Trophoblast cell (in vitro differentiated cells and primary cell): Measurements from ENCODE around the gene HS3ST2.

Experiments used
- DNase-seq, 2 donors: peaks; one replicate each; pipeline ENCODE4 v3.0.0-alpha.2; 2016
- H2AFZ ChIP-seq: 2 replicates; pipeline ENCODE4 v1.6.1; 2013; ENCODE audit warnings: low read length, moderate library complexity, mild to moderate bottlenecking; ENCODE audit not compliant: insufficient read depth, poor library complexity
- H2AK5ac ChIP-seq: 2 replicates; pipeline ENCODE4 v1.6.1; 2013; ENCODE audit warnings: mild to moderate bottlenecking, low read length
- H2BK120ac ChIP-seq: 2 replicates; pipeline ENCODE4 v1.6.1; 2013; ENCODE audit warnings: low read length, mild to moderate bottlenecking, moderate library complexity; ENCODE audit not compliant: insufficient read depth, poor library complexity
- H2BK12ac ChIP-seq: 2 replicates; pipeline ENCODE4 v1.6.1; 2013; ENCODE audit warnings: mild to moderate bottlenecking, low read length, moderate library complexity
- H2BK5ac ChIP-seq: 2 replicates; pipeline ENCODE4 v1.6.1; 2013; ENCODE audit warnings: low read length, low read depth, moderate library complexity, mild to moderate bottlenecking; ENCODE audit not compliant: poor library complexity
- H3K14ac ChIP-seq: 2 replicates; pipeline ENCODE4 v1.6.1; 2013; ENCODE audit warnings: mild to moderate bottlenecking, low read length
- H3K18ac ChIP-seq: 2 replicates; pipeline ENCODE4 v1.6.1; 2013; ENCODE audit warnings: mild to moderate bottlenecking, low read length
- H3K23ac ChIP-seq: 2 replicates; pipeline ENCODE4 v1.6.1; 2013; ENCODE audit warnings: low read length
- H3K27ac ChIP-seq: 2 replicates; pipeline ENCODE4 v1.5.1; 2013; ENCODE audit warnings: low read depth, mild to moderate bottlenecking, inconsistent platforms, low read length, moderate library complexity
- H3K27me3 ChIP-seq: 2 replicates; pipeline ENCODE4 v1.6.1; 2013; ENCODE audit warnings: inconsistent platforms, mild to moderate bottlenecking, low read length, moderate library complexity; ENCODE audit not compliant: insufficient read depth
- H3K36me3 ChIP-seq, 2 experiments: 1 replicate in 1 of 2; 2 replicates in 1 of 2; pipeline ENCODE4 v1.6.1; 2013; ENCODE audit warnings: low read length in 2 of 2, mild to moderate bottlenecking in 2 of 2, moderate library complexity in 1 of 2; ENCODE audit not compliant: insufficient read depth in 2 of 2, control insufficient read depth in 1 of 2
- H3K4ac ChIP-seq: 2 replicates; pipeline ENCODE4 v1.6.1; 2013; ENCODE audit warnings: low read depth, mild to moderate bottlenecking, low read length, moderate library complexity
- H3K4me1 ChIP-seq, 2 experiments: 1 replicate in 1 of 2; 2 replicates in 1 of 2; pipeline ENCODE4 v1.6.1; 2013; ENCODE audit warnings: low read length in 2 of 2, mild to moderate bottlenecking in 2 of 2, moderate library complexity in 1 of 2; ENCODE audit not compliant: insufficient read depth in 2 of 2, control insufficient read depth in 1 of 2
- H3K4me2 ChIP-seq: 2 replicates; pipeline ENCODE4 v1.6.1; 2013; ENCODE audit warnings: inconsistent platforms, mild to moderate bottlenecking, low read length, moderate library complexity
- H3K4me3 ChIP-seq: 2 replicates; pipeline ENCODE4 v1.5.1; 2013; ENCODE audit warnings: mild to moderate bottlenecking, low read depth, low read length, inconsistent platforms
- H3K79me1 ChIP-seq: one replicate; pipeline ENCODE4 v1.6.1; 2013; ENCODE audit warnings: low read length
- H3K79me2 ChIP-seq: 2 replicates; pipeline ENCODE4 v1.6.1; 2013; ENCODE audit warnings: low read length, mild to moderate bottlenecking; ENCODE audit not compliant: control insufficient read depth, insufficient read depth, poor library complexity
- H3K9ac ChIP-seq: 2 replicates; pipeline ENCODE4 v1.6.1; 2013; ENCODE audit warnings: mild to moderate bottlenecking, low read length
- H3K9me3 ChIP-seq: 2 replicates; pipeline ENCODE4 v1.6.1; 2013; ENCODE audit warnings: low read depth, mild to moderate bottlenecking, control low read depth, inconsistent platforms, low read length; ENCODE audit not compliant: insufficient read depth
- H4K12ac ChIP-seq: 2 replicates; pipeline ENCODE4 v1.6.1; 2013; ENCODE audit warnings: low read depth, mild to moderate bottlenecking, low read length, moderate library complexity
- H4K8ac ChIP-seq: 2 replicates; pipeline ENCODE4 v1.6.1; 2013; ENCODE audit warnings: low read depth, mild to moderate bottlenecking, low read length, moderate library complexity
- H4K91ac ChIP-seq: one replicate; pipeline ENCODE4 v1.6.1; 2013; ENCODE audit warnings: low read depth, mild to moderate bottlenecking, low read length, moderate library complexity
- WGBS: extraction: QIAGEN DNeasy Blood & Tissue Kit; methylation state at CpG from one replicate; pipeline ENCODE4 v1.1.7; 2013; ENCODE audit warnings: missing lambda C conversion rate; ENCODE audit not compliant: insufficient read length, insufficient coverage; ENCODE audit errors: extremely low coverage; 5-methylcytosine and 5-hydroxymethylcytosine counted together

HS3ST2 gene

GRCh38 chr16:22784690-22785214 is 29.2 kb upstream of the HS3ST2 start:
- peaks cover 2% of the 10 kb centered on the region for H3K9me3 ChIP-seq
- no peak overlapping the region for H2BK5ac ChIP-seq
- H3K36me3 ChIP-seq, result no peaks in the 10 kb centered on the region
- no peak overlapping the region for H2AFZ ChIP-seq
- no peak for DNase-seq
- no peak overlapping the region for H3K18ac ChIP-seq
- WGBS, result no CpG with 5 or more reads among the region's 6 CpGs
- no peak overlapping the region for H3K9ac ChIP-seq
- no peak overlapping the region for H3K4ac ChIP-seq
- peaks cover 2% of the 10 kb centered on the region in 2 experiments for H3K4me1 ChIP-seq
- H3K27me3 ChIP-seq, result no peaks in the 10 kb centered on the region
- H4K91ac ChIP-seq, result no peak overlapping the region
- no peak overlapping the region for H2BK120ac ChIP-seq
- no peak overlapping the region for H2BK12ac ChIP-seq
- H3K4me2 ChIP-seq, result no peak overlapping the region
- no peak overlapping the region for H4K8ac ChIP-seq
- no peak overlapping the region for H2AK5ac ChIP-seq
- H3K14ac ChIP-seq, result no peak overlapping the region
- no peak overlapping the region for H3K27ac ChIP-seq
- no peaks in the 10 kb centered on the region for H3K79me2 ChIP-seq
- no peak overlapping the region for H4K12ac ChIP-seq
- H3K23ac ChIP-seq, result no peak overlapping the region
- H3K4me3 ChIP-seq, result no peak overlapping the region
- no peaks in the 10 kb centered on the region for H3K79me1 ChIP-seq

DNA sequence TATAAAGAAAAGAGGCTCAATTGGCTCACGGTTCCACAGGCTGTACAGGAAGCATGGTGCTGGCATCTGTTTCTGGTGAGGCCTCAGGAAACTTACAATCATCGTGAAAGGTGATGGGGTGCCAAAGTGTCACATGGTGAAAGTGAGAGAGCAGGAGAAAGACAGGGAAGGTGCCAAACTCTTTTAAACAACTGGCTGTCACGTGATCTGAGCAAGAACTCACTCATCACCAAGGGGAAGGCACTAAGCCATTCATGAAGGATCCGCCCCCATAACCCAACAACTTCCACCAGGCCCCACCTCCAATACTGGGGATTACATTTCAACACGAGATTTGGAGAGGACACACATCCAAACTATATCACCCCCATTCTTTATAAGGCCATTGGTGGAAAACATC is 28.4 kb upstream of the HS3ST2 start:
- H3K9me3 ChIP-seq, result peaks cover 2% of the 10 kb centered on the region
- no peak overlapping the region for H3K4ac ChIP-seq
- H3K4me3 ChIP-seq, result no peak overlapping the region
- no peak overlapping the region for H3K18ac ChIP-seq
- H3K14ac ChIP-seq, result no peak overlapping the region
- no peak overlapping the region for H2BK12ac ChIP-seq
- no peaks in the 10 kb centered on the region for H3K27me3 ChIP-seq
- H3K9ac ChIP-seq, result no peak overlapping the region
- H3K4me2 ChIP-seq, result no peak overlapping the region
- H3K36me3 ChIP-seq, result no peaks in the 10 kb centered on the region
- no peak overlapping the region for H3K27ac ChIP-seq
- H2BK5ac ChIP-seq, result no peak overlapping the region
- WGBS, result no CpG with 5 or more reads among the region's 5 CpGs
- no peaks in the 10 kb centered on the region for H3K79me2 ChIP-seq
- H3K23ac ChIP-seq, result no peak overlapping the region
- no peaks in the 10 kb centered on the region for H3K79me1 ChIP-seq
- H4K8ac ChIP-seq, result no peak overlapping the region
- H3K4me1 ChIP-seq, result peaks cover 2% of the 10 kb centered on the region in 2 experiments
- H2AFZ ChIP-seq, result no peak overlapping the region
- no peak for DNase-seq
- H2AK5ac ChIP-seq, result no peak overlapping the region
- no peak overlapping the region for H2BK120ac ChIP-seq
- no peak overlapping the region for H4K12ac ChIP-seq
- no peak overlapping the region for H4K91ac ChIP-seq

- no peak overlapping the region for H4K91ac ChIP-seq
- H3K4me3 ChIP-seq, result no peak overlapping the region
- H2BK5ac ChIP-seq, result no peak overlapping the region
- H2AK5ac ChIP-seq, result no peak overlapping the region
- no peak overlapping the region for H3K4me2 ChIP-seq
- H3K23ac ChIP-seq, result no peak overlapping the region
- no peak overlapping the region for H2BK12ac ChIP-seq
- no peak for DNase-seq
- peaks cover 2% of the 10 kb centered on the region in 2 experiments for H3K4me1 ChIP-seq
- no peak overlapping the region for H4K12ac ChIP-seq
- no peak overlapping the region for H2AFZ ChIP-seq
- no peak overlapping the region for H4K8ac ChIP-seq
- H3K9ac ChIP-seq, result no peak overlapping the region
- no peaks in the 10 kb centered on the region for H3K79me2 ChIP-seq
- H3K18ac ChIP-seq, result no peak overlapping the region
- H3K27ac ChIP-seq, result no peak overlapping the region
- H2BK120ac ChIP-seq, result no peak overlapping the region
- H3K9me3 ChIP-seq, result peaks cover 2% of the 10 kb centered on the region
- H3K14ac ChIP-seq, result no peak overlapping the region
- no peaks in the 10 kb centered on the region for H3K27me3 ChIP-seq
- H3K4ac ChIP-seq, result no peak overlapping the region
- no peaks in the 10 kb centered on the region for H3K36me3 ChIP-seq
- H3K79me1 ChIP-seq, result no peaks in the 10 kb centered on the region
- WGBS, result no CpG with 5 or more reads among the region's 2 CpGs
Measured at GRCh38 chr16:22786284-22786683, 27.7 kb upstream of the HS3ST2 start.

DNA sequence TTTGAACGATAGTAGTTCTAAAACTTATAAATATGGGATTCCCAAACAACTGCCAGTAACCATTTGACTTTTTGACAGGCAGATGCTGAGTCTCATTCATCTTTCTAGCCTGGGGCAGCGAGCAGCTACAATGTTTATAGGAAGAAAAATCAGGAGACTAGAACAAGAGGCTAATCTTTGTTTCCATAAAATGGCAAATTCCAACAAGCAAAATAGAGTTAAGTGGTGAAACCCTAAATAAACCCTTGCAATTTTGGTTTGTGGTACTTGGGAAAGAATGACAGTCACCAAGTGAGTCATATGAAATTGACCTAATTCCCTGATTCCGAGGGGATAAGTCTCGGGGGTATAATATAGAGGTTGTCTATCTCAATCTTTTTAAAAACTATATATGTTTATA is 27.3 kb upstream of the HS3ST2 start:
- Histone ChIP-seq H2BK12ac (no peak overlapping the region), H3K27me3 (no peaks in the 10 kb centered on the region), H3K23ac (no peak overlapping the region), H3K79me1 (no peaks in the 10 kb centered on the region), H2BK5ac (no peak overlapping the region), H4K91ac (no peak overlapping the region), H2AK5ac (no peak overlapping the region), H3K4me3 (no peak overlapping the region), H2AFZ (no peak overlapping the region), H3K79me2 (no peaks in the 10 kb centered on the region), H3K27ac (no peak overlapping the region), H3K18ac (no peak overlapping the region), H4K8ac (no peak overlapping the region), H4K12ac (no peak overlapping the region), H3K36me3 (no peaks in the 10 kb centered on the region), H3K4me1 (peaks cover 2% of the 10 kb centered on the region in 2 experiments), H3K4me2 (no peak overlapping the region), H3K4ac (no peak overlapping the region), H3K14ac (no peak overlapping the region), H3K9ac (no peak overlapping the region), H3K9me3 (peaks cover 2% of the 10 kb centered on the region), H2BK120ac (no peak overlapping the region)
- WGBS, result no CpG with 5 or more reads among the region's 4 CpGs
- no peak for DNase-seq
